CD14-positive monocyte (primary cell): ENCODE data around the gene DENND10. TPM values are rescaled to one million over a fixed set of nuclear protein-coding genes. Genes with fewer than 3 reads are reported as not detected.
A peak's percentile ranks its signal among the peaks of the same experiment; 100 is the strongest.

Experiments
- DNase-seq, 3 donors: peaks; one replicate each; pipeline ENCODE4 v3.0.0-alpha.2; 2011 to 2022
- H2AFZ ChIP-seq: 2 replicates; pipeline ENCODE4 v1.6.0; 2012; ENCODE audit warnings: mild to moderate bottlenecking, low read depth, low read length, inconsistent platforms; ENCODE audit not compliant: insufficient read depth, poor library complexity, severe bottlenecking
- H3K27ac ChIP-seq, 2 donors: 1 replicate in 1 of 2; 2 replicates in 1 of 2; pipeline ENCODE4 v1.5.1; 2012 to 2013; ENCODE audit warnings: low read length in 2 of 2, control low read depth in 1 of 2, inconsistent platforms in 1 of 2, low read depth in 1 of 2, mild to moderate bottlenecking in 1 of 2
- H3K27me3 ChIP-seq, 2 donors: one replicate each; pipeline versions ENCODE4 v1.6.0 to v1.6.1; 2011 to 2013; ENCODE audit warnings: low read length in 2 of 2; ENCODE audit not compliant: control insufficient read depth in 2 of 2, insufficient read depth in 2 of 2
- H3K36me3 ChIP-seq, 2 donors: replicated peaks in 1 of 2; 1 replicate in 1 of 2; 2 replicates in 1 of 2; pipeline versions ENCODE4 v1.5.1 to v1.6.1; 2012 to 2013; ENCODE audit warnings: low read length in 2 of 2, control low read depth in 1 of 2, inconsistent platforms in 1 of 2, mild to moderate bottlenecking in 1 of 2; ENCODE audit not compliant: insufficient read depth in 2 of 2, control insufficient read depth in 1 of 2
- H3K4me1 ChIP-seq, 2 donors: 1 replicate in 1 of 2; 2 replicates in 1 of 2; pipeline versions ENCODE4 v1.5.1 to v1.6.1; 2012 to 2013; ENCODE audit warnings: low read length in 2 of 2, control low read depth in 1 of 2, inconsistent platforms in 1 of 2, mild to moderate bottlenecking in 1 of 2, moderate library complexity in 1 of 2; ENCODE audit not compliant: insufficient read depth in 2 of 2, control insufficient read depth in 1 of 2
- H3K4me2 ChIP-seq: replicated peaks from 2 replicates; pipeline ENCODE3; 2012; ENCODE audit warnings: low read length, moderate library complexity, mild to moderate bottlenecking; ENCODE audit not compliant: poor library complexity, severe bottlenecking; ENCODE audit errors: extremely low read depth
- H3K4me3 ChIP-seq, 3 experiments: fragments of 200-600 bp in 1 of 3; sonication (generic) in 1 of 3; replicated peaks in 1 of 3; 1 replicate in 2 of 3; 2 replicates in 1 of 3; pipeline ENCODE4 v1.5.1; 2011 to 2013; ENCODE audit warnings: low read length in 3 of 3, mild to moderate bottlenecking in 3 of 3, control low read depth in 2 of 3, low read depth in 2 of 3, inconsistent platforms in 1 of 3, moderate library complexity in 1 of 3
- H3K79me2 ChIP-seq: 2 replicates; pipeline ENCODE4 v1.6.0; 2012; ENCODE audit warnings: mild to moderate bottlenecking, control low read depth, inconsistent platforms, low read length, moderate library complexity; ENCODE audit not compliant: insufficient read depth
- H3K9ac ChIP-seq: 2 replicates; pipeline ENCODE4 v1.6.0; 2017; ENCODE audit warnings: low read length, mild to moderate bottlenecking; ENCODE audit not compliant: insufficient read depth, poor library complexity, severe bottlenecking
- H3K9me3 ChIP-seq, 2 donors: replicated peaks in 1 of 2; 1 replicate in 1 of 2; 2 replicates in 1 of 2; pipeline versions ENCODE4 v1.5.1 to v1.6.1; 2012 to 2013; ENCODE audit warnings: low read length in 2 of 2, control low read depth in 1 of 2; ENCODE audit not compliant: control insufficient read depth in 1 of 2, insufficient read depth in 1 of 2
- H4K20me1 ChIP-seq: 2 replicates; pipeline ENCODE4 v1.6.0; 2012; ENCODE audit warnings: mild to moderate bottlenecking, low read length, control low read depth, moderate library complexity; ENCODE audit not compliant: insufficient read depth
- H3K27ac Mint-ChIP-seq, 7 donors: one replicate each; pipeline ENCODE4 v1.8.0; 2020; ENCODE audit warnings: mild to moderate bottlenecking in 7 of 7, mixed read lengths in 7 of 7, moderate library complexity in 6 of 7, inconsistent platforms in 2 of 7
- H3K27me3 Mint-ChIP-seq, 3 donors: one replicate each; pipeline ENCODE4 v1.8.0; 2021 to 2022; ENCODE audit warnings: low read depth in 3 of 3, mild to moderate bottlenecking in 3 of 3, mixed read lengths in 3 of 3, moderate library complexity in 3 of 3, inconsistent platforms in 1 of 3
- H3K36me3 Mint-ChIP-seq, 2 donors: one replicate each; pipeline ENCODE4 v1.8.0; 2020; ENCODE audit warnings: mixed read lengths in 2 of 2, inconsistent platforms in 1 of 2, mild to moderate bottlenecking in 1 of 2
- H3K4me1 Mint-ChIP-seq: one replicate; pipeline ENCODE4 v1.8.0; 2020; ENCODE audit warnings: mild to moderate bottlenecking, mixed read lengths
- H3K4me3 Mint-ChIP-seq, 2 donors: one replicate each; pipeline ENCODE4 v1.8.0; 2020; ENCODE audit warnings: mild to moderate bottlenecking in 2 of 2, mixed read lengths in 2 of 2, moderate library complexity in 1 of 2
- H3K9me3 Mint-ChIP-seq, 7 donors: one replicate each; pipeline ENCODE4 v1.8.0; 2020 to 2022; ENCODE audit warnings: mixed read lengths in 7 of 7, mild to moderate bottlenecking in 6 of 7, moderate library complexity in 6 of 7, inconsistent platforms in 2 of 7
- WGBS: methylation state at CpG from one replicate; pipeline ENCODE4 v1.1.5; 2013; ENCODE audit warnings: missing lambda C conversion rate; ENCODE audit not compliant: insufficient coverage; 5-methylcytosine and 5-hydroxymethylcytosine counted together
- intact Hi-C, 2 donors: fragments of 100-400 bp; cut with micrococcal nuclease; formaldehyde crosslinking; loops; one replicate each; pipeline versions ENCODE4 v1.15.0 to v1.15.1; 2023
- polyA plus RNA-seq, 3 donors: library from polyadenylated mRNA; depleted of rRNA in 1 of 3; unstranded in 2 of 3; stranded (reverse) in 1 of 3; fragments of 300-500 nt in 2 of 3; fragments of >200 nt in 1 of 3; fragmentation: Illumina TruSeq in 2 of 3; gene quantifications; 1 replicate in 2 of 3; 2 replicates in 1 of 3; pipeline ENCODE4 v1.2.3, GENCODE V29; 2012 to 2021
- TF ChIP-seq, protein P1 (sequence below): fragments of 200-600 bp; IDR thresholded peaks from one replicate; pipeline ENCODE4 v1.8.0; 2022; ENCODE audit warnings: antibody characterized with exemption, mild to moderate bottlenecking

The DENND10 gene
- polyA plus RNA-seq, 3 donors, result 129 to 188 (median 141) TPM

DNA sequence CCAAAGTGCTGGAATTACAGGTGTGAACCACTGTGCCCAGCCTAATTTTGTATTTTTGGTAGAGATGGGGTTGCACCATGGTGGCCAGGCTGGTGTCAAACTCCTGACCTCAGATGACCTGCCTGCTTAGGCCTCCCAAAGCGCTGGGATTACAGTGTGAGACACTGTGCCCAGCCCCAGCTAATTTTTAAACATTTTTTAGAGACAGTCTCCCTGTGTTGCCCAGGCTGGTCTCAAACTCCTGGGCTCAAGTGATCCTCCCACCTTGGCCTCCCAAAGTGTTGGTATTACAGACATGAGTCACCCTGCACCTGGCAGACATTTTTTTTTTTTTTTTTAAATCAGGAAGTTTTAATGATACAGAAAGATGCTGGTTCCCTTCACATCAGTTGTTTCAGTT lies 15.5 kb downstream of the DENND10 start:
- no peaks in the 10 kb centered on the region for H3K27me3 ChIP-seq
- Mint-ChIP-seq H3K27ac (peak overlapping the region in 5 of 7 donors; percentile 30 to 74 (median 50)), H3K4me1 (peaks cover 21% of the 10 kb centered on the region), H3K27me3 (peaks cover 0 to 3% (median 0%) of the 10 kb centered on the region in 3 donors), H3K4me3 (no peak overlapping the region), H3K36me3 (peaks cover 51 to 95% of the 10 kb centered on the region in 2 donors), H3K9me3 (peaks cover 0 to 3% (median 0%) of the 10 kb centered on the region in 7 donors)
- H2AFZ ChIP-seq, result no peak overlapping the region
- H3K9me3 ChIP-seq, result no peaks in the 10 kb centered on the region
- H3K27ac ChIP-seq, result peak overlapping the region in 1 of 2 donors; percentile 18
- H3K9ac ChIP-seq, result no peak overlapping the region
- H3K4me3 ChIP-seq, result no peak overlapping the region
- peaks cover 19 to 20% of the 10 kb centered on the region in 2 donors for H3K4me1 ChIP-seq
- TF ChIP-seq, protein P1, sequence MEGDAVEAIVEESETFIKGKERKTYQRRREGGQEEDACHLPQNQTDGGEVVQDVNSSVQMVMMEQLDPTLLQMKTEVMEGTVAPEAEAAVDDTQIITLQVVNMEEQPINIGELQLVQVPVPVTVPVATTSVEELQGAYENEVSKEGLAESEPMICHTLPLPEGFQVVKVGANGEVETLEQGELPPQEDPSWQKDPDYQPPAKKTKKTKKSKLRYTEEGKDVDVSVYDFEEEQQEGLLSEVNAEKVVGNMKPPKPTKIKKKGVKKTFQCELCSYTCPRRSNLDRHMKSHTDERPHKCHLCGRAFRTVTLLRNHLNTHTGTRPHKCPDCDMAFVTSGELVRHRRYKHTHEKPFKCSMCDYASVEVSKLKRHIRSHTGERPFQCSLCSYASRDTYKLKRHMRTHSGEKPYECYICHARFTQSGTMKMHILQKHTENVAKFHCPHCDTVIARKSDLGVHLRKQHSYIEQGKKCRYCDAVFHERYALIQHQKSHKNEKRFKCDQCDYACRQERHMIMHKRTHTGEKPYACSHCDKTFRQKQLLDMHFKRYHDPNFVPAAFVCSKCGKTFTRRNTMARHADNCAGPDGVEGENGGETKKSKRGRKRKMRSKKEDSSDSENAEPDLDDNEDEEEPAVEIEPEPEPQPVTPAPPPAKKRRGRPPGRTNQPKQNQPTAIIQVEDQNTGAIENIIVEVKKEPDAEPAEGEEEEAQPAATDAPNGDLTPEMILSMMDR, result no peak
- DNase-seq, result no peak
- no CpG with 5 or more reads among the region's 1 CpG for WGBS
- peaks cover 22% of the 10 kb centered on the region for H4K20me1 ChIP-seq
- intact Hi-C loops, result no loop called here
- H3K4me2 ChIP-seq, result no peak overlapping the region
- peaks cover 67 to 97% of the 10 kb centered on the region in 2 donors for H3K36me3 ChIP-seq
- H3K79me2 ChIP-seq, result peaks cover 87% of the 10 kb centered on the region

DNA sequence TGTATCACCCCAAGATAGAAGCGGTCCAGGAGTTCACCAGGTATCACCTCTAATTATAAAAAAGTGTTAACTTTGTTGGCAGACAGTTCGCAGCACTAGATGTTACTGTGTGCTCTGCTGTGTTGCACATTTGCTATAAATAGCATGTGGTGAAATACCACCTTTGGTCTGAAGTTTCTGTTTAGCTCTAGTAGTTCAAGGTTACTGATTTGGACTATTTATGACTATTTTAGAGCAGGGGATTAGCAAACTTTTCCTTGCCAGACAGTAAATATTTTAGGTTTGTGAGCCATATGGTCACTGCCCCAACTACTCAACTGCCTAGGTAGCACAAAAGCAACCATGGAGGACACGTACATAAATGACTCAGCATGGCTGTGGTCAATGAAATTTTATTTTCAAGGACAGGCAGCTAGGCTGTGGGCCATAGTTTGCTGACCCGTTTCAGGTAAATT lies 16.5 kb downstream of the DENND10 start:
- peaks cover 11 to 14% of the 10 kb centered on the region in 2 donors for H3K4me1 ChIP-seq
- H3K4me1 Mint-ChIP-seq, result peaks cover 13% of the 10 kb centered on the region
- WGBS, result 14% methylated on average over 1 of the region's 4 CpGs
- H3K36me3 ChIP-seq, result peaks cover 69 to 97% of the 10 kb centered on the region in 2 donors
- peak overlapping the region in 1 of 2 donors; percentile 67 for H3K27ac ChIP-seq
- H3K4me3 ChIP-seq, result no peak overlapping the region
- intact Hi-C loops, result no loop called here
- peaks cover 21% of the 10 kb centered on the region for H4K20me1 ChIP-seq
- no peaks in the 10 kb centered on the region for H3K27me3 ChIP-seq
- H3K27me3 Mint-ChIP-seq, result peaks cover 0 to 3% (median 0%) of the 10 kb centered on the region in 3 donors
- TF ChIP-seq, protein P1, result no peak
- peaks cover 88% of the 10 kb centered on the region for H3K79me2 ChIP-seq
- no peaks in the 10 kb centered on the region for H3K9me3 ChIP-seq
- H3K36me3 Mint-ChIP-seq, result peaks cover 50 to 98% of the 10 kb centered on the region in 2 donors
- no peak overlapping the region for H3K9ac ChIP-seq
- H3K4me3 Mint-ChIP-seq, result no peak overlapping the region
- H3K9me3 Mint-ChIP-seq, result peaks cover 0 to 3% (median 0%) of the 10 kb centered on the region in 7 donors
- H2AFZ ChIP-seq, result no peak overlapping the region
- no peak overlapping the region for H3K4me2 ChIP-seq
- peak in 1 of 3 donors; percentile 21 for DNase-seq
- H3K27ac Mint-ChIP-seq, result peak overlapping the region in 4 of 7 donors; percentile 6 to 61 (median 45)
